CD4-positive, alpha-beta T cell treated with Interleukin-15 for 4 hours (primary cell): ENCODE data around the gene C2CD2L.
"Not testable (repeated sequence)": the region's sequence is repeated elsewhere in the genome, so short reads cannot be mapped to it uniquely, and the experiment has no call there.

Source experiments
- DNase-seq: peaks from one replicate; pipeline ENCODE4 v3.0.0-alpha.2; 2020; ENCODE audit warnings: low spot score

Gene C2CD2L

GRCh38 chr11:119152043-119152442 is 44.9 kb downstream of the C2CD2L start:
- DNase-seq = no peak

DNA sequence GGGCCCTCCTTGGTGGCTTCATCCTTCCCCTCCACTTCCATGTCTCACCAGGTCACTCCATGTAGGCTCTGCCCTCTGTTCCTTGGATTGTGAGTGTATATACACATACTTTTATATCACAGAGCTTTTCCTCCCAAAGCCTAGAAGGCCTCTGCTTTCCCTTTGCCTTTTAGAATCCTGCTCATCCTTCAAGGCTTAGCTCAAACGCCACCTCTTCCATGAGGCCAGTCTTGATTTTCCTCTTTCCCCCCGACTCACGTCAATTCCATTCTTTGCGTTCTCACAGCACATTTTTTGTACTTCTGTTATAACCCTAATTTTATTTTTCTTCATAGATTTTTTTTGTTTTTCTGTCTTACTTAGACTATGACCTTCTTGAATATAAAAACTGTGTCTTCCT is 45.5 kb downstream of the C2CD2L start:
- DNase-seq = no peak

DNA sequence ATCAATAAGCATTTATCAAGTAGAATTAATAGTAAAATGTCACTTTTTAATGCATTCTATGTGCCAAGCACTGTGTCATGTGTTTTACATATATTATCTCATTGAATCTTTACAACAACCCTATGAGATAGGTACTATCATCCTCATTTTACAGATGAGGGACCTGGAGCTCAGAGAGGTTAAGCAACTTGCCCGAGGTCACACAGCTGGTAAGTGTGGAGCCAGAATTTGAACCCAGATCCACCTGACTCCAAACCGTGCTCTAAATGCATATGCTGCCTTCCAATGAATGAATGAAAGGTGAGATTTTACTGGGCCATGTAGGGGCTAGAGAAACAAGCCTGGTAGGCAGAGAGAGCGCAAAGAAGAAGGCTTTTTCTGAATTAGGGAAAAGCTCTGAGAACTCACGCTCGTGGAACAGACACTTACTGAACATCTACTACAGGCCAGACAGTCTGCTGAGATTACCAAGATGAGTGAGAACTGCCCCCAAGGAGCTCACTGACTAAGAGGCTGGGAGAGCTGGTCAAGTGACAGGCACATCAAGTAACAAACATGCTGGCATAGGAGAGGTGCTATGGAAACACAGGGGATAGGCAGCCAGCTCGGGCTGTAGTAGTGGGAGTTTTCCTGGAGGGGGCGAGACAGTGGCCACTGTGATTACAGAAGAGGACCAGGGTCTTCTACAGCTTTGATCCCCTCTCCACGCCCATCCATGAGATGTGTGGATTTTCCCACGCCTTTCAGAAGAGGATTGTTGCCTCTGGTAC is 46.1 kb downstream of the C2CD2L start:
- no peak for DNase-seq

GRCh38 chr11:119154178-119154577 is 47.0 kb downstream of the C2CD2L start:
- no peak for DNase-seq

GRCh38 chr11:119155733-119156492 is 48.8 kb downstream of the C2CD2L start:
- no peak for DNase-seq

DNA sequence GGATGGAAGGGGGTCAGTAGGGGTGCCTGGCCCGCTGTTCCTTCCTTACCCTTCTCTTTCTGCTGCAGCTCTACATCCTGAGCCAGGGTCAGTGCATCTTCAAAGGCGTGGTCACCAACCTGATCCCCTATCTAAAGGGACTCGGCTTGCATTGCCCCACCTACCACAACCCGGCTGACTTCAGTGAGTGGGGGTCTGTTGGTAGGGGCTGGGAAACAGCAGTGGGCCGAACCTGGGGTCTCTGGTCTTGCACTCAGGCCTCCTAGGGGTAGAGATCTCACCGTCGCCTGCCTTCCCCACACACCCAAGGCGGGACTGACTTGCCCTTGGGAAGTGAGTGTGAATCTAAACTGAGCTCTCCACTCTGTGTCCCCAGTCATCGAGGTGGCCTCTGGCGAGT is 49.4 kb downstream of the C2CD2L start:
- DNase-seq = no peak

- no peak for DNase-seq
Observed at GRCh38 chr11:119157063-119157462, 49.9 kb downstream of the C2CD2L start.

DNA sequence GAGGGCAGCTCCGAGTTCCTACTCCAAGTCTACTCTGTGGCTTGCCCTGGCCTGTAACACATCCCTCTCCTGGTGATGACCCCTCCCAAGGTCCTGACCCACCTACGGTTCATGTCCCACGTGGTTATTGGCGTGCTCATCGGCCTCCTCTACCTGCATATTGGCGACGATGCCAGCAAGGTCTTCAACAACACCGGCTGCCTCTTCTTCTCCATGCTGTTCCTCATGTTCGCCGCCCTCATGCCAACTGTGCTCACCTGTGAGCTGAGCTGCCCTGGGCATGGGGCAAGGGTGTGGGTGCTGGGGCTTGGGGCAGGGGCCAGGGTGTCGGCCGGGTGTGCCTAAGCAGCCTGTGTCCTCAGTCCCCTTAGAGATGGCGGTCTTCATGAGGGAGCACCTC is 51.3 kb downstream of the C2CD2L start:
- DNase-seq = no peak

DNA sequence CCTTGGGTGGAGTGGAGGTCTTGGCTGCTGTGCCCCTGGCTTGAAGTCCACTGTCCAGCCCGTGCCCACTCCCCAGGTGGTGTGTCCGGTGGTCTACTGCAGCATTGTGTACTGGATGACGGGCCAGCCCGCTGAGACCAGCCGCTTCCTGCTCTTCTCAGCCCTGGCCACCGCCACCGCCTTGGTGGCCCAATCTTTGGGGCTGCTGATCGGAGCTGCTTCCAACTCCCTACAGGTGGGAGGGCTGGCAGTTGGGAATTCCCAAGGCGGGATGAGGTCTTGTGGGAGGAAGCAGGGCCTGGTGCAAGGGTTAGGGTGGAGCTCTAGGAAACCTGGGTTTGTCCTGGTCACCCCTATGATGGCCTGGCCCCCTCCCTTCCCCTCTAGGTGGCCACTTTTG is 53.0 kb downstream of the C2CD2L start:
- DNase-seq = no peak

- DNase-seq = no peak
Observed at GRCh38 chr11:119161871-119162270, 54.7 kb downstream of the C2CD2L start.

DNA sequence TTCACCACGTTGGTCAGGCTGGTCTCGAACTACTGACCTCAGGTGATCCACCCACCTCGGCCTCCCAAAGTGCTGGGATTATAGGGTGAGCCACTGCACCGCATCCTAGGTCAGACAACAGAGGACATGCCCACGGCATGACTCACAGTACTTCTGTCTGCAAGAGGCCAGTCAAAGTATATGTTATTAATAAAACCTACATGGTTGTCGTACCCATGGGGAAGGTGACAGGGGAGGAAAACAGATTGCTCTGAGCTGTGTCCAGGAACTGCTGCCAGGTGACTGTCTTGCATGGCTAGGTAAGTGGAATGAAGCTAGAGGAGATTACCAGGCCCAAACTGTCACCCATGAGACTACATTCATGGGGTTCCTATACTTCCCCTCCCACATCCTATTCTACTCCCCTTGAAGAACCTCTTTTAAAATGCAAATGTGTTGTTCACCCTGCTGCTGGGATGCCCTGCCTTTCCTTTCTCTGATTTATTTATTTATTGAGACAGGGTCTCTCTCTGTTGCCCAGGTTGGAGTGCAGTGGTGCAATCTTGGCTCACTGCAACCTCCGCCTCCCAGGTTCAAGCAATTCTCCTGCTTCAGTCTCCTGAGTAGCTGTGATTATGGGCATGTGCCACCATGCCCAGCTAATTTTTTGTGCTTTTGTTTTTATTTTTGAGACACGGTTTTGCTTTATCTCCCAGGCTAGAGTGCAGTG is 59.4 kb downstream of the C2CD2L start:
- DNase-seq = no peak

DNA sequence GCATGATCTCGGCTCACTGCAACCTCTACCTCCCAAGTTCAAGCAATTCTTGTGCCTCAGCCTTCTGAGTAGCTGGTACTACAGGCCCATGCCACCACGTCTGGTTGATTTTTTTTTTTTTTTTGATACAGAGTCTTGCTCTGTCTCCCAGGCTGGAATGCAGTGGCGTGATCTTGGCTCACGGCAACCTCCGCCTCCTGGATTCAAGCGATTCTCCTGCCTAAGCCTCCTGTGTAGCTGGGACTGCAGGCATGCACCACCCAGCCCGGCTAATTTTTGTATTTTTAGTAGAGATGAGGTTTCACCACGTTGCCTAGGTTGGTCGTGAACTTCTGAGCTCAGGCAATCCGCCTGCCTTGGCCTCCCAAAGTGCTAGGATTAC is 59.9 kb downstream of the C2CD2L start:
- DNase-seq = not testable (repeated sequence)

- DNase-seq = no peak
Observed at GRCh38 chr11:119167933-119168332, 60.8 kb downstream of the C2CD2L start.
